HCT116 (cell line): ENCODE data around the gene EXOC5. TPM values are rescaled to one million over a fixed set of nuclear protein-coding genes. Genes with fewer than 3 reads are reported as not detected.

Source experiments
- ATAC-seq: fragments of 200-7000 bp; cut with Tn5 transposase; 2 replicates; pipeline ENCODE4 v1.9.1; 2020; ENCODE audit warnings: mild to moderate bottlenecking, moderate library complexity
- BruUV-seq: library from RNA; stranded (reverse); fragments of 400-500 nt; replicated peaks from 2 replicates; lab custom pipeline; 2021; lab: Mats Ljungman, UMichigan
- CTCF ChIA-PET: fragments of 300-600 bp; sonication (Branson Sonifier 250); formaldehyde crosslinking; loops from one replicate; lab custom pipeline; 2021; ENCODE audit warnings: antibody characterized with exemption; lab: Charles Lee
- POLR2A ChIA-PET: fragments of 300-600, 350-600 bp; sonication (Branson Sonifier 250); formaldehyde crosslinking; loops from one replicate; lab custom pipeline; 2021; ENCODE audit warnings: antibody characterized with exemption; lab: Charles Lee
- RAD21 ChIA-PET, 2 experiments: fragments of 300-600 bp; sonication (Branson Sonifier 250); formaldehyde crosslinking; loops; one replicate each; lab custom pipeline; 2023; ENCODE audit warnings: low total read pairs in 2 of 2; ENCODE audit not compliant: uncharacterized antibody in 2 of 2, unreplicated experiment in 2 of 2, low non-redundant PET in 1 of 2; lab: Charles Lee
- DNase-seq: peaks from one replicate; pipeline ENCODE4 v3.0.0-alpha.2; 2010; ENCODE audit warnings: low read depth, low spot score
- H2AFZ ChIP-seq: fragments of 200-600 bp; shearing (Covaris generic), sonication (generic); 2 replicates; pipeline ENCODE4 v1.6.1; 2017; ENCODE audit warnings: low read depth, mixed run types, mixed read lengths, antibody characterized with exemption, low read length; ENCODE audit not compliant: poor library complexity, severe bottlenecking
- H3K27ac ChIP-seq: 2 replicates; pipeline ENCODE4 v1.5.1; 2012; ENCODE audit warnings: low read depth, low read length
- H3K27me3 ChIP-seq: fragments of 200-600 bp; sonication (generic); 2 replicates; pipeline ENCODE4 v1.6.1; 2016; ENCODE audit warnings: mixed run types, low read length, mixed read lengths; ENCODE audit not compliant: insufficient read depth
- H3K36me3 ChIP-seq, 2 experiments: fragments of 200-500 bp in 1 of 2; fragments of 200-600 bp in 1 of 2; sonication (Bioruptor generic) in 1 of 2; sonication (generic) in 1 of 2; 2 replicates each; pipeline versions ENCODE4 v1.5.1 to v1.6.1; 2014 to 2016; ENCODE audit warnings: low read length in 2 of 2, inconsistent platforms in 1 of 2, mixed read lengths in 1 of 2, mixed run types in 1 of 2; ENCODE audit not compliant: insufficient read depth in 2 of 2, control insufficient read depth in 1 of 2
- H3K4me1 ChIP-seq, 2 experiments: fragments of 200-600 bp in 1 of 2; sonication (generic) in 1 of 2; 2 replicates each; pipeline versions ENCODE4 v1.5.1 to v1.6.1; 2012 to 2017; ENCODE audit warnings: low read length in 2 of 2, inconsistent platforms in 1 of 2, mild to moderate bottlenecking in 1 of 2, mixed read lengths in 1 of 2, mixed run types in 1 of 2, moderate library complexity in 1 of 2; ENCODE audit not compliant: insufficient read depth in 2 of 2, control insufficient read depth in 1 of 2
- H3K4me2 ChIP-seq: fragments of 200-600 bp; sonication (generic); 2 replicates; pipeline ENCODE4 v1.6.1; 2017; ENCODE audit warnings: mixed run types, low read length, mixed read lengths
- H3K4me3 ChIP-seq, 2 experiments: fragments of 200-600 bp in 1 of 2; sonication (generic) in 1 of 2; replicated peaks in 1 of 2; 2 replicates each; pipeline ENCODE4 v1.5.1; 2011 to 2016; ENCODE audit warnings: low read length in 2 of 2, control low read depth in 1 of 2, low read depth in 1 of 2, mild to moderate bottlenecking in 1 of 2, mixed read lengths in 1 of 2, mixed run types in 1 of 2
- H3K79me2 ChIP-seq: fragments of 200-600 bp; sonication (generic); 2 replicates; pipeline ENCODE4 v1.6.1; 2017; ENCODE audit warnings: mild to moderate bottlenecking, mixed run types, low read length, moderate library complexity, mixed read lengths; ENCODE audit not compliant: insufficient read depth
- H3K9ac ChIP-seq: fragments of 200-600 bp; sonication (generic); 2 replicates; pipeline ENCODE4 v1.6.1; 2016; ENCODE audit warnings: low read length, mixed read lengths
- H3K9me2 ChIP-seq: fragments of 200-600 bp; sonication (generic), shearing (Covaris generic); 2 replicates; pipeline ENCODE4 v1.6.1; 2017; ENCODE audit warnings: mixed run types, mild to moderate bottlenecking, moderate library complexity; ENCODE audit not compliant: insufficient read depth
- H3K9me3 ChIP-seq, 2 experiments: fragments of 200-500 bp in 1 of 2; fragments of 200-600 bp in 1 of 2; sonication (Bioruptor generic) in 1 of 2; sonication (generic) in 1 of 2; 2 replicates each; pipeline ENCODE4 v1.6.1; 2014 to 2017; ENCODE audit warnings: low read length in 2 of 2, mixed read lengths in 2 of 2, inconsistent platforms in 1 of 2, low read depth in 1 of 2, mild to moderate bottlenecking in 1 of 2, mixed run types in 1 of 2, moderate library complexity in 1 of 2; ENCODE audit not compliant: control insufficient read depth in 1 of 2, insufficient read depth in 1 of 2
- H4K20me1 ChIP-seq: fragments of 200-600 bp; sonication (generic), shearing (Covaris generic); 2 replicates; pipeline ENCODE4 v1.6.1; 2017; ENCODE audit warnings: mixed run types, mild to moderate bottlenecking, moderate library complexity; ENCODE audit not compliant: insufficient read depth
- ATF3 ChIP-seq: IDR thresholded peaks from 2 replicates; pipeline ENCODE4 v1.6.1; 2012
- CBX3 ChIP-seq: IDR thresholded peaks from 2 replicates; pipeline ENCODE4 v1.6.1; 2012; ENCODE audit warnings: low read depth
- CEBPB ChIP-seq: IDR thresholded peaks from 2 replicates; pipeline ENCODE4 v1.6.1; 2012; ENCODE audit warnings: low read depth
- CTCF ChIP-seq, 3 experiments: fragments of 200-600 bp in 1 of 3; sonication (generic) in 1 of 3; IDR thresholded peaks in 2 of 3; conservative IDR thresholded peaks in 1 of 3; 2 replicates each; pipeline ENCODE4 v1.5.1; 2012 to 2017; ENCODE audit warnings: low read depth in 2 of 3, low read length in 2 of 3, antibody characterized with exemption in 1 of 3, borderline replicate concordance in 1 of 3, control low read depth in 1 of 3, mild to moderate bottlenecking in 1 of 3, mixed read lengths in 1 of 3, mixed run types in 1 of 3, moderate library complexity in 1 of 3; ENCODE audit not compliant: insufficient read depth in 1 of 3
- ELF1 ChIP-seq: IDR thresholded peaks from 2 replicates; pipeline ENCODE4 v1.6.1; 2012; ENCODE audit warnings: low read depth, borderline replicate concordance
- EZH2 ChIP-seq: fragments of 200-600 bp; sonication (generic); IDR thresholded peaks from 2 replicates; pipeline ENCODE4 v1.6.1; 2017; ENCODE audit warnings: antibody characterized with exemption, mixed run types
- JUND ChIP-seq: IDR thresholded peaks from 2 replicates; pipeline ENCODE4 v1.6.1; 2012
- POLR2A ChIP-seq: IDR thresholded peaks from 2 replicates; pipeline ENCODE4 v1.7.0; 2011; ENCODE audit warnings: borderline replicate concordance; ENCODE audit not compliant: insufficient read depth, insufficient read length; ENCODE audit errors: extremely low read depth
- RAD21 ChIP-seq: IDR thresholded peaks from 2 replicates; pipeline ENCODE4 v1.6.1; 2012; ENCODE audit warnings: low read depth, mild to moderate bottlenecking
- REST ChIP-seq: IDR thresholded peaks from 2 replicates; pipeline ENCODE4 v1.6.1; 2012; ENCODE audit warnings: low read depth
- SIN3A ChIP-seq: IDR thresholded peaks from 2 replicates; pipeline ENCODE4 v1.6.1; 2012; ENCODE audit warnings: low read depth
- SP1 ChIP-seq: IDR thresholded peaks from 2 replicates; pipeline ENCODE4 v1.6.1; 2012; ENCODE audit warnings: low read depth
- SRF ChIP-seq: IDR thresholded peaks from 2 replicates; pipeline ENCODE4 v1.6.1; 2012; ENCODE audit warnings: low read depth
- TCF7L2 ChIP-seq: IDR thresholded peaks from 2 replicates; pipeline ENCODE4 v1.7.0; 2011; ENCODE audit warnings: borderline replicate concordance, inconsistent platforms; ENCODE audit not compliant: insufficient read depth, insufficient read length; ENCODE audit errors: extremely low read depth
- YY1 ChIP-seq: IDR thresholded peaks from 2 replicates; pipeline ENCODE4 v1.6.1; 2011; ENCODE audit warnings: low read length, low read depth, moderate library complexity, mild to moderate bottlenecking; ENCODE audit not compliant: insufficient replicate concordance; ENCODE audit errors: extremely low read depth
- ZBTB33 ChIP-seq: IDR thresholded peaks from 2 replicates; pipeline ENCODE4 v1.6.1; 2011; ENCODE audit warnings: mild to moderate bottlenecking, low read length, moderate library complexity; ENCODE audit not compliant: insufficient replicate concordance; ENCODE audit errors: extremely low read depth
- ZFX ChIP-seq: fragments of 450-650 bp; IDR thresholded peaks from 2 replicates; pipeline ENCODE4 v1.6.1; 2017
- ZNF274 ChIP-seq: fragments of 200-500 bp; sonication (Bioruptor generic); IDR thresholded peaks from 2 replicates; pipeline ENCODE4 v1.6.1; 2014; ENCODE audit warnings: mild to moderate bottlenecking, low read depth, low read length, inconsistent platforms
- intact Hi-C: fragments of 100-400 bp; cut with micrococcal nuclease; formaldehyde crosslinking; loops from 2 replicates; pipeline ENCODE4 v1.10.0; 2022
- total RNA-seq: library from RNA; stranded (reverse); gene quantifications from one replicate; pipeline ENCODE4 v1.2.1, GENCODE V29; 2021; ENCODE audit not compliant: unreplicated experiment

The EXOC5 gene
- total RNA-seq, 1 experiment from 2014 or later, result 54.2 TPM

GRCh38 chr14:57266065-57266464, 2.6 kb downstream of the EXOC5 start:
- RAD21 ChIA-PET, result no interaction called here
- no peaks in the 10 kb centered on the region for H3K9me2 ChIP-seq
- H3K9ac ChIP-seq, result no peak overlapping the region
- no peak for ATAC-seq
- no peaks in the 10 kb centered on the region for H3K9me3 ChIP-seq
- POLR2A ChIA-PET, result no interaction called here
- no peak overlapping the region for H3K4me3 ChIP-seq
- H3K27ac ChIP-seq, result no peak overlapping the region
- CTCF ChIA-PET, result no interaction called here
- H3K27me3 ChIP-seq, result no peaks in the 10 kb centered on the region
- intact Hi-C loops, result no loop called here
- H3K79me2 ChIP-seq, result peaks cover 88% of the 10 kb centered on the region
- no peaks in the 10 kb centered on the region for H4K20me1 ChIP-seq
- TF ChIP-seq ATF3 (no peak), REST (no peak), ZNF274 (no peak), JUND (no peak), SIN3A (no peak), RAD21 (no peak), CBX3 (no peak), ELF1 (no peak), TCF7L2 (no peak), EZH2 (no peak), CTCF (IDR thresholded peaks at IDR 0.05 in 2 of 3, conservative IDR thresholded peaks at IDR 0.05 in 1 of 3; ENCODE audit: borderline replicate concordance in 1 of 3, insufficient read depth in 1 of 3, low read depth in 2 of 3, low read length in 2 of 3) (no peak), CEBPB (no peak), ZBTB33 (no peak), ZFX (no peak), POLR2A (no peak), YY1 (no peak), SP1 (no peak), SRF (no peak)
- BruUV-seq, result no TSS peak
- peaks cover 12 to 13% of the 10 kb centered on the region in 2 experiments for H3K4me1 ChIP-seq
- no peak overlapping the region for H2AFZ ChIP-seq
- H3K36me3 ChIP-seq, result no peaks in the 10 kb centered on the region
- no peak for DNase-seq
- no peak overlapping the region for H3K4me2 ChIP-seq
